Fibroblast of skin of left quadriceps (primary cell): ENCODE measurements around the gene RFPL2.
"Not testable (repeated sequence)": the region's sequence is repeated elsewhere in the genome, so short reads cannot be mapped to it uniquely, and the experiment has no call there.

Source experiments
- DNase-seq, 2 experiments: peaks; one replicate each; pipeline ENCODE4 v3.0.0-alpha.2; 2013; ENCODE audit warnings: low read depth in 2 of 2

Gene RFPL2

DNA sequence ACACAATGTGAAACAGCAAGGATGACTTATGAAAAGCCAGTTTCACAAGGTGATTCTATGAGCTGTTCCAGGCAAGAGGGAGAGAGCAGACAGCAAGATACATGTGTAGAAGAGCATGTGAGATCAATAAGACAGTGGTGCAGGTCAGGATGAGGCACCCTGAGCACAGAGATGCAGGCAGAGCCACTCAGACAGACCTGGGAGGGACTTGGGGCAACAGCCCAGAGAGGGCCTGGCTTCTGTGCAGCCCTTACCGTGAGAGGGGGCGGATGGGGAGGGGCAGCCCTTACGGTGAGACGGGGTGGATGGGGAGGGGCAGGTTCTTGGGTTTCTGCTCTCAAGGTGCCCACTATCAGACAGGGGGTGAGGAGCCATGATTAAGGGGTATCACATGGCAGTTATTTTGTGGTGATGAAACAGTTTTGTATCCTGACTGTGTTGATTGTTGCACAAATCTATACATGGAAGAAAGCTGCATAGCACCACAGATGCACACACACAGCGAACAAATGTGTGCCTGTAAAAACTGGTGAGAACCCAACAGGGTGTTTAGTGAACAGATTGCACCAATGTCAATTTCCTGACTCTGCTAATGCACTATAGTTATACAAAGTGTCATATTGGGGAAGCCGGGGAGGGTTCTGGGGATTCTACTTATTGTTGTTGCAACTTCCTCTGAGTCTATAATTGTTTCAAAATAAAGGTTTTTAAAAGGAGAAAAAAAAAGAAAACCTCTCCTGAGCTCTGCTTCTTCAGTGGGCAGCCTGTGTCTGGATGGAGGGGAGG lies 40.6 kb downstream of the RFPL2 start:
- DNase-seq, result no peak

DNA sequence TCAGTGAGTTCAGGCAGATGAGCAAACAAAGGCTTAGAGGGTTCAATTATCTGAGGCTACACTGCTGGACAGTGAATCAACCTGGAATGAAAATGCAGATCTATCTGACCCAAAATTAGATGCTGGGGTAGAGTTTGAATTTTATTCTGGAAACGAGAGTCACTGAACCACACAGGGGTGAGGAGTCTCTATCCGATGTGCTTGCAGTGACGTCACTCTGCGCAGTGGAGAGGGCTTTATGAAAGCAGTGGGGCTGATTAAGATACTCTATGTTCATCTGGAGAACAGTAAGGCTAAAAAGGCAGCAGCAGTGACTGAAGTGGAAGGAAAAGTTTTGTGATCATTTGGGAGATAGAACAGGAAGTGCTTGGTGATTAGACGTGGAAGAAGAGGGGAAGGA lies 44.5 kb downstream of the RFPL2 start:
- DNase-seq, result not testable (repeated sequence)

DNA sequence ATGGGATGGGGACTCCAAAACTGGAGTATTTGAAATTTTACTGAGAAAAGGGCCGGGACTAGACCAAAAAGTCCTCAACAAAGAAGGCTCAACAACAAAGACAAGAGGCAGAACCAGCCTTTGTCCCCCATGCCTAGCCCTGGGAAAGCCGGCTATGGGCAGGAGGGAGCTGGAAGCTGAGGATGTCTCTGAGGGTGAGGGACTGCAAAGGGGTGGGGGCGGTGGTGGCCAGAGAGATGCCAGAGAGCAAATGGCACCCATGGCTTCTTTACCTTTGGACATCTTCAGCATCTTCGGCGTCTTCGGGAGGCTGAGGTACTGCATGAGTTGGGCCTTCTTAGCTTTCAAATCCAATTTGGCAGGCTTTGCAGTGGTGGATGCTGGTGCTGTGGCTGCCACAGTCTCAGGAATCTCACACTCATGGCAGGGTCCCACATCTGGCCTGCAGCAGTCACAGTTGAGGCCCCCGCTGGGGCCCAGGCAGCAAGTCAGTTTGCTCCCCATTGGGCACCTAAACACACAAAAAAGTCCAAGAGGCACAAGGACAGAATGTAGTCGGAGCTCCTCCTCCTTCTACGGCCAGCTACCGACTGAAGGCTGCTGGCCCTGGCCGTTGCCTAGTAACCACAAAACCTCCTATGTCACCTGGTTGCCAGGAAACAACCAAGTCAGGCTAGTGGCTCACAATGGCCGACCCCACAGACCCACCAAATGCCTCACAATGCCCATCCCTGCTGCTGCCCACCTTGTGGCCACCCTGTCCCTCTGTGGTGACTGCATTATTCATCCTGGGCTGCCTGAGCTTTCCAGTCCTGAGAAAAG lies 46.0 kb downstream of the RFPL2 start, which contains the start of gene C22orf42:
TSS of gene C22orf42 (minus strand) at position 592 of the 822 bp plus-strand sequence. CDS start at position 504, 88 bp downstream.
- DNase-seq, result no peak

DNA sequence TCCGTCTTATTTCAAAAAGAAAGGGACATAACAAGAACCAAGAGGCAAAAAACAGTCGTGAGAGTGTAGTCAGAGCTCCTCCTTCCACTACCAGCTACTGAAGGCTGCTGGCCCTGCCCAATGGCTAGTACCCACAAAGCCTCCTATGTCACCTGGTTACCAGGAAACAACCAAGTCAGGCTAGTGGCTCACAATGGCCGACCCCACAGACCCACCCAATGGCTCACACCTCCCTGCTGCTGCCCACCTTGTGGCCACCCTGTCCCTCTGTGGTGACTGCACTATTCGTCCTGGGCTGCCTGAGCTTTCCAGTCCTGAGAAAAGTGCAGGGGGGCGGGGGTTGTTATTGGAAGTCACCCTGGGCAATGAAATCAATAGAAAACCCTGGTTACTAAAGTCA lies 47.2 kb downstream of the RFPL2 start:
- DNase-seq, result not testable (repeated sequence)

DNA sequence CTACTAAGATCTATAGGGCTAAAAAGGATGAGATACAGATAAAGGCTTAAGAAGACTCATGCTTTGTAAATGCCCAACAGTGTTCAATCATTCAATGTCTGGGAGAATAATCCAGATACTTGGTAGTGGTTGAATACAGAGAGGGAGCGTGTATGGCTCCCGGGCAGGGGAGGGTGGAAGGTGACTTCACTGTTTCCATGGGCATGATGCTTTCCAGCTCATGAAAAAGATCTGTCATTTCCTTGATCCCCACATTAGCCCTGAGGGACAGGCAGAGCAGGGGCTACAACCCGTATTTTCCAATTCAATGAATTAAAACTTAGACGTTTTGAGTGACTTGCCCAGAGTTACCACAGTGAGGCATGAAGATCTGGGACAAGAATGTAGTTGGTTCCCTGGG lies 50.1 kb downstream of the RFPL2 start:
- DNase-seq, result not testable (repeated sequence)

DNA sequence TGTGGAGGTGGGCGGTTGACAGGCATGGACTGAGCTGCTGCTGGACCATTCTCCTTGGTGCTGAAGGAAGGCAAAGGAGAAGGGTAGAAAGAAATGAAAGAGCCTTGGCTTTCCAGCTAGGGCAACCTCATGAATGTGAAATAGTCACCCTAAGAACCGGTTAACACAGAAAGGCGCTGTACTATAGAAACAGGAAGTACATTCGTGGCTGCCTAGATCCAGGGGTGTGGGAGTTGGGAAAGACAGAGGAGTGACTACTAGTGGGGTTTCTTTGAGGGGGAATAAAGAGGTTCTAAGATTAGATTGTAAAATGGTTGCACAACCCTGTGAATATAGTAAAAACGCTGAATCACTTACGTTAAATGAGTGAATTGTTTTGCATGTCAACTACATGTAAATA lies 53.2 kb downstream of the RFPL2 start:
- not testable (repeated sequence) for DNase-seq

DNA sequence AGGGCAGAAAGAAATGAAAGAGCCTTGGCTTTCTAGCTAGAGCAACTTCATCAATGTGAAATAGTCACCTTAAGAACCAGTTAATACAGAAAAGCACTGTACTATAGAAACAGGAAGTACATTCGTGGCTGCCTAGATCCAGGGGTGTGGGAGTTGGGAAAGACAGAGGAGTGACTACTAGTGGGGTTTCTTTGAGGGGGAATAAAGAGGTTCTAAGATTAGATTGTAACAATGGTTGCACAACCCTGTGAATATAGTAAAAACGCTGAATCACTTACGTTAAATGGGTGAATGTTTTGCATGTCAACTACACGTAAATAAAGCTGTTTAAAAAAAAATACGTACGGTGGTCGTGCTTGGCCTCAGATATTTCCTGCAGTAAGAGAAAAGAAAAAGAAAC lies 54.2 kb downstream of the RFPL2 start:
- not testable (repeated sequence) for DNase-seq

DNA sequence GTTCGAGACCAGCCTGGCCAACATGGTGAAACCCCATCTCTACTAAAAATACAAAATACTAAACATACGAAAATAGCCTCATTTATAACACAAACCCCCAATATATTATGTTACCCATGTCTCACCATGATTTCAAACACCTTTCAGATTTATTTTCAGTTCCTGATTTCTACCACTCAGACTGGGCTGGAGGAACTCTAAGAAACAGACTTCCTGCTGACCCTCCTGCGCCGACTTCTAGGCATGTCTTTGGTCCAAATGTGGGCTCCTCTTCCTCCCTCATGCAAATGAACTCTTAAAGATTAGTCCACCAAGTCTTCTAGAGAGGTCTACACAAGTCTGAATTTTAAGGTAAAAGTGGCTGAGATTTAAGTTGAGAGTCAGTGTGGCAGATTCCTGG lies 56.5 kb downstream of the RFPL2 start:
- DNase-seq, result not testable (repeated sequence)

DNA sequence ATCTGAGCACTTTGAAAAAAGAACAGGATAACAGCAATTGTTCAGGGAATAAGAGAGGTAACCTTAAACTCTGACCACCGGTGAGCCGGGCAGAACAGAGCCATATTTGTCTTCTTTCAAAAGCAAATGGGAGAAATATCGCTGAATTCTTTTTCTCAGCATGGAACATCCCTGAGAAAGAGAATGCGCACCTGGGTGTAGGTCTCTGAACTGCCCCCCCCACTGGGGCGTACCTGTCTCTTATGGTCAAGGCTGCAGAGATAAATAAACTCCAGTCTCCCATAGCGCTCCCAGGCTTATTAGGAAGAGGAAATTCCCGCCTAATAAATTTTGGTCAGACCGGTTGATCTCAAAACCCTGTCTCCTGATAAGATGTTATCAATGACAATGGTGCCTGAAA lies 57.7 kb downstream of the RFPL2 start:
- DNase-seq, result not testable (repeated sequence)

DNA sequence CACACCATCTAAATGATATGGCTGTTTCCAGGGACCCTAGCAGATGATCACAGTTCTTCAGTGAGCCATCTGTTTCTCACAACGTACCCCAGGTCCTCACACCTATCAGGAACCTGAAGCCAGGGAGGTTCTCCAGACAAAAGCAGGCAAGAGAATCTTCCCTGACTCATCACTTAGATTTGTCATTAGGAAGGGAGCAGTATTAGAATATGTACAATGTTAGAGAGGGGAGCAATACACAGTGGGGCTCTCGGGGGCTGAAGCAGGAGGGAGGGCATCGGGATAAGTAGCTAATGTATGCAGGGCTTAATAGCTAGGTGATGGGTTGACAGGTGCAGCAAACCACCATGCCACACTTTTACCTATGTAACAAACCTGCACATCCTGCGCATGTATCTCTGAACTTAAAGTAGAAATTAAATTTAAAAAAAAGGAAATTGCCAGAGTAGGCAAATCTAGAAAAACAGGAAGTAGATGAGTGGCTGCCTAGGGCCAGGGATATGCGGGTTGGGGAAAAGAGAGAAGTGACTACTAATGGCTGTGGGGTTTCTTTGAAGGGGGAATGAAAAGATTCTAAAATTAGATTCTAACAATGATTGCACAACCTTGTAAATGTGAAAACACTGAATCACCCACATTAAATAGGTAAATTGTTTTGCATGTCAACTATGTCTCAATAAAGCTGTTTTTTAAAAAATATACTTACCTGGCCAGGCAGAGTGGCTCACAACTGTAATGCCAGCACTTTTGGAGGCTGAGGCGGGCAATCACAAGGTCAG lies 60.2 kb downstream of the RFPL2 start:
- no peak for DNase-seq

DNA sequence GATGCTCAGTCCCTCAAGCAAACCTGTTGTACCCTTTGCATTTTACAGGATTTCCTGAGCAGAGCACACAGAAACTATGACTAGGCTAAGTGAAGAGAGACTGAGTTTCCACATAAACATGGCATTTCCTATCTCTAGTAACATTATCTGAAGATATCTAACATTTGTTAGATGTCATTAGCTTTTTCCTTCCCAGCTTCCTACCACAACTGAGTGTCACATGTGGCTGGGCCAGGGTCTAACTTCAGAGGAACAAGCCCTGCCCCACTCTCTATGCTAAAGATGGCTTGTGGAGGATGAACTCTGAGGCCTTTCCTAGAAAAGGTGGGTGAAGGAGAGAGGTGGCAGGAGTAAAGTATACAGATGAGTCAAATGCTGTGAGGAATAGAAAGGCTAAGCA lies 62.3 kb downstream of the RFPL2 start:
- DNase-seq, result no peak

DNA sequence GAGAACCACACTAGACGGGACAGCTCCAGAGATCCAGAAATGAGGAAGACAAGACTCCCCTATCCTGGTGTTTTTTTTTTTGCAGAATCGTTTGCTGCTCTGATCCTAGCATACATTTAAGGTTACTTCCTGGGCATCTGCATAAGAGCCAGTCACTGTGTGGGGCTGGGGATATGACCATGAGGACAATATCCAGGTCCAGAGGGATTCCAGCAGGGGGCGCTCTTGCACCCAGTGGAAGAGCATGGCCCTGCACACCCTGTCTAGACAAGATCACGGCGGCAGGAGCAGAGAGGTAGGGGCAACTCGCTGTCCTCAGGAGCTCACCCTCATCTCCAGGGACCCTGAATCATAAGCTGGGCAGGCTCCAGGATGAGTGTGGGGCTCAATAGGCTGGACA lies 64.2 kb downstream of the RFPL2 start:
- not testable (repeated sequence) for DNase-seq
